GM23338 (cell line): ENCODE data around the gene AJM1. TPM values are rescaled to one million over a fixed set of nuclear protein-coding genes. Genes with fewer than 3 reads are reported as not detected.

Experiments
- ATAC-seq: fragments of 200-7000 bp; cut with Tn5 transposase; 3 replicates; pipeline ENCODE4 v1.9.1; 2020
- DNase-seq: peaks from one replicate; pipeline ENCODE4 v3.0.0-alpha.2; 2015; ENCODE audit warnings: low spot score
- H2AFZ ChIP-seq: fragments of 200-600 bp; sonication (generic); 2 replicates; pipeline ENCODE4 v1.8.0; 2016; ENCODE audit warnings: antibody characterized with exemption, mild to moderate bottlenecking, moderate library complexity
- H3F3A ChIP-seq: fragments of 200-600 bp; sonication (generic); replicated peaks from 2 replicates; pipeline ENCODE4 v1.8.0; 2017; ENCODE audit warnings: antibody characterized with exemption, mixed run types, low read depth
- H3K27ac ChIP-seq: fragments of 200-600 bp; sonication (generic); 2 replicates; pipeline ENCODE4 v1.6.1; 2016; ENCODE audit warnings: low read depth
- H3K27me3 ChIP-seq: fragments of 200-600 bp; sonication (generic); 2 replicates; pipeline ENCODE4 v1.8.0; 2016; ENCODE audit warnings: mild to moderate bottlenecking, mixed run types, moderate library complexity; ENCODE audit not compliant: insufficient read depth
- H3K36me3 ChIP-seq: fragments of 200-600 bp; sonication (generic); 2 replicates; pipeline ENCODE4 v1.8.0; 2016; ENCODE audit warnings: mild to moderate bottlenecking; ENCODE audit not compliant: insufficient read depth
- H3K4me1 ChIP-seq: fragments of 200-600 bp; sonication (generic); 2 replicates; pipeline ENCODE4 v1.8.0; 2016; ENCODE audit warnings: mild to moderate bottlenecking, moderate library complexity; ENCODE audit not compliant: insufficient read depth
- H3K4me2 ChIP-seq: fragments of 200-600 bp; sonication (generic); 2 replicates; pipeline ENCODE4 v1.7.1; 2017; ENCODE audit warnings: mixed run types
- H3K4me3 ChIP-seq: fragments of 200-600 bp; sonication (generic); 2 replicates; pipeline ENCODE4 v1.6.1; 2016; ENCODE audit warnings: mixed run types
- H3K79me2 ChIP-seq: fragments of 200-600 bp; sonication (generic); replicated peaks from 2 replicates; pipeline ENCODE4 v1.8.0; 2017; ENCODE audit warnings: mild to moderate bottlenecking; ENCODE audit not compliant: insufficient read depth
- H3K9me2 ChIP-seq: fragments of 200-600 bp; sonication (generic); 2 replicates; pipeline ENCODE4 v1.8.0; 2017; ENCODE audit not compliant: insufficient read depth
- H4K20me1 ChIP-seq: fragments of 200-600 bp; sonication (generic); replicated peaks from 2 replicates; pipeline ENCODE4 v1.8.0; 2017; ENCODE audit warnings: mild to moderate bottlenecking; ENCODE audit not compliant: insufficient read depth
- H3K27ac Mint-ChIP-seq: 2 replicates; pipeline ENCODE4 v1.8.0; 2020; ENCODE audit warnings: inconsistent platforms, mild to moderate bottlenecking, moderate library complexity, mixed read lengths
- H3K27me3 Mint-ChIP-seq: 3 replicates; pipeline ENCODE4 v1.8.0; 2022; ENCODE audit warnings: low read depth, mild to moderate bottlenecking, moderate library complexity, mixed read lengths, inconsistent platforms; ENCODE audit not compliant: insufficient read depth, poor library complexity
- H3K36me3 Mint-ChIP-seq: 3 replicates; pipeline ENCODE4 v1.8.0; 2021; ENCODE audit warnings: low read depth, mild to moderate bottlenecking, inconsistent platforms, moderate library complexity, mixed read lengths
- H3K4me1 Mint-ChIP-seq: 3 replicates; pipeline ENCODE4 v1.8.0; 2020; ENCODE audit warnings: mild to moderate bottlenecking, inconsistent platforms, mixed read lengths
- H3K4me3 Mint-ChIP-seq: 3 replicates; pipeline ENCODE4 v1.8.0; 2021; ENCODE audit warnings: moderate library complexity, mild to moderate bottlenecking, inconsistent platforms, mixed read lengths
- H3K9me3 Mint-ChIP-seq: 3 replicates; pipeline ENCODE4 v1.8.0; 2020; ENCODE audit warnings: moderate library complexity, mild to moderate bottlenecking, inconsistent platforms, mixed read lengths
- CREB1 ChIP-seq: fragments of 250-450 bp; sonication (Bioruptor Pico); IDR thresholded peaks from 2 replicates; pipeline ENCODE4 v1.5.0; 2020; ENCODE audit warnings: low read depth, mild to moderate bottlenecking, moderate library complexity
- EZH2phosphoT487 ChIP-seq: fragments of 200-600 bp; sonication (generic); IDR thresholded peaks from one replicate; pipeline ENCODE4 v1.8.1; 2018; ENCODE audit warnings: antibody characterized with exemption; ENCODE audit not compliant: unreplicated experiment
- NANOG ChIP-seq: IDR thresholded peaks from 2 replicates; pipeline ENCODE4 v1.6.1; 2016; ENCODE audit warnings: antibody characterized with exemption, borderline replicate concordance
- POLR2AphosphoS5 ChIP-seq: IDR thresholded peaks from 2 replicates; pipeline ENCODE4 v1.6.1; 2016; ENCODE audit warnings: antibody characterized with exemption, low read depth
- STAT1 ChIP-seq: IDR thresholded peaks from one replicate; pipeline ENCODE4 v1.6.1; 2016; ENCODE audit warnings: antibody characterized with exemption; ENCODE audit not compliant: unreplicated experiment
- ZNF114 ChIP-seq: fragments of 250-450 bp; sonication (Bioruptor Pico); IDR thresholded peaks from 2 replicates; pipeline ENCODE4 v1.5.0; 2020; ENCODE audit warnings: mild to moderate bottlenecking, moderate library complexity
- ZNF331 ChIP-seq: fragments of 250-450 bp; sonication (Bioruptor Pico); IDR thresholded peaks from 2 replicates; pipeline ENCODE4 v1.5.0; 2020; ENCODE audit warnings: low read depth, mild to moderate bottlenecking, moderate library complexity
- ZNF462 ChIP-seq: fragments of 250-450 bp; sonication (Bioruptor Pico); IDR thresholded peaks from 2 replicates; pipeline ENCODE4 v1.5.0; 2020; ENCODE audit warnings: mild to moderate bottlenecking, moderate library complexity
- polyA plus RNA-seq: library from polyadenylated mRNA; unstranded; fragments of >200 nt; fragmentation: Nextera tagmentation; extraction: Ambion mirVana; gene quantifications from 2 replicates; pipeline ENCODE4 v1.2.1, GENCODE V29; 2016
- total RNA-seq: library from RNA; depleted of rRNA; stranded (reverse); fragments of >200 nt; shearing (Covaris generic); gene quantifications from 2 replicates; pipeline ENCODE4 v1.2.3, GENCODE V29; 2014

Gene AJM1
- total and polyA plus RNA-seq, 2 experiments from 2014 or later, result 0.36 to 0.49 TPM

- no peak overlapping the region for H2AFZ ChIP-seq
- TF ChIP-seq NANOG (no peak), STAT1 (no peak), ZNF114 (CRISPR knock-in tag) (no peak), POLR2AphosphoS5 (no peak), CREB1 (CRISPR knock-in tag) (no peak), ZNF331 (no peak), EZH2phosphoT487 (no peak), ZNF462 (no peak)
- H3K4me3 ChIP-seq, result no peak overlapping the region
- peaks cover 4% of the 10 kb centered on the region; the same call in 1 of the 3 replicates for H3K4me1 Mint-ChIP-seq
- DNase-seq (no peak), ATAC-seq (no peak)
- peaks cover 3% of the 10 kb centered on the region for H3K27me3 Mint-ChIP-seq
- no peaks in the 10 kb centered on the region for H3K4me1 ChIP-seq
- no peak overlapping the region for H3K4me2 ChIP-seq
- H3K9me3 Mint-ChIP-seq, result no peaks in the 10 kb centered on the region
- H3K36me3 ChIP-seq, result peaks cover 8% of the 10 kb centered on the region; the same call in 1 of the 2 replicates
- no peaks in the 10 kb centered on the region for H3K27me3 ChIP-seq
- peaks cover 66% of the 10 kb centered on the region for H3K36me3 Mint-ChIP-seq
- no peak overlapping the region for H3K27ac ChIP-seq
- H3K9me2 ChIP-seq, result no peaks in the 10 kb centered on the region
- H3K79me2 ChIP-seq, result peaks cover 76% of the 10 kb centered on the region
- H3K27ac Mint-ChIP-seq, result no peak overlapping the region
- H4K20me1 ChIP-seq, result peaks cover 46% of the 10 kb centered on the region
- H3K4me3 Mint-ChIP-seq, result no peak overlapping the region
- H3F3A ChIP-seq, result peaks cover 4% of the 10 kb centered on the region; the same call in 1 of the 2 replicates
These were observed 26.9 kb upstream of the AJM1 start for GRCh38 chr9:136815422-136815782.
